HG03575 (cell line): ENCODE data around the gene TSHZ1.
"Not testable (repeated sequence)": the region's sequence is repeated elsewhere in the genome, so short reads cannot be mapped to it uniquely, and the experiment has no call there.

ENCODE experiments used
- ATAC-seq: cut with Tn5 transposase; IDR thresholded peaks from one replicate; pipeline ENCODE4 v1.9.1; 2021; ENCODE audit not compliant: unreplicated experiment, insufficient number of reproducible peaks, low FRiP score; ENCODE audit errors: extremely low read depth

TSHZ1 gene

DNA sequence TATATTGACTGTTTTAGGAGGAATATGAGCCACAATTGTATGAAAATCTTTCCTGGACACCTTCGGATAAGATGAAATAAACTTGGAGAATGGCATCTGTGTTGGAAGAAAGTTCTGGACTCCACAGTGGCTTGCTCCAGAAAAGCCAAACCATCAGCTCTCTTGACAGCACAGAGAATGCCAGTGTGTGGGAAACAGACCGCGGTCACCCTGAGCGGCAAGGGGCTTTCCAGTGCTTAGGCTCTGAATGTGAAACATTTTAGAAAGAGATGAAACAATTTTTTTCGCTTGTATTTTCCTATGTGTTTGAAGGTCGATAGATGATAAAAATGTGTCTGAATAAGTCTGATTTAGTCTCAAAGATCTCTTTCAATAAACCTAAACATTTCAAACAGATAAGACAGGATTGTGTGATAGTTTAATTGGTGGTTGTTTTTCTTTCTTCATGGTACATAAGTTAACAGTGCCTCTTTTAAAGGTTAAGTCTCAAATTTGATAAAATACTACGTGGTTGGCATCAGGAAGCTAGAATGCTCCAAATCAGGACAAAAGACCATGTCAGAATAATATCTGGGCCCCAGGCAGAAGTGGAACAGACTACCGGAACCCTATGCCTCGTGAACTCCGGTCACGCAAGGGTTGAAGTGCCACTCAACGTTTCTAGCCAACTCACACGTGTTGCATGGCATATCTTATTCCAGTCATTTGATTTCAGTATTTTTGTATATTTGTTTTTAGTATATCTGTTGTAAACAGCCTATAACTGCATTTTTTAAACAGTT is 30.6 kb upstream of the TSHZ1 start:
- no peak for ATAC-seq

DNA sequence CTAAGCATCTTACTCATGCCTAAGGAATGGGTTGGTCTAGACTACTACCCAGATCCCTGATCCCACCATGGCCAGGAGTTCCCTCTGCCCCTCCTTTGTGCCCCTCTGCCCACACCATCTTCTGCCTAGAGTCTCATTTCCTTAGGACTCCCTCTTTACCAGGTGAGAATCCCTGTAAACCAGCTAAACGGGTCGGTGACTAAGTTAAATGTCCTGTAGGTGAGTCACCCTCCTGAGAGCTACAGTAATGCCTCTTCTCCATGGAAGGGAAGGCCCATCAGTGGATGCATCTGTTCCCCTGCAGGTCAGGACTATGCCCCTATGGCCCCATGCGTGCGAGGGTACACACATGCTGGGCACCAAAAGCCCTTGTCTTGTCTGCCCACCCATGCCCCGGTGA is 27.1 kb upstream of the TSHZ1 start:
- ATAC-seq = no peak

DNA sequence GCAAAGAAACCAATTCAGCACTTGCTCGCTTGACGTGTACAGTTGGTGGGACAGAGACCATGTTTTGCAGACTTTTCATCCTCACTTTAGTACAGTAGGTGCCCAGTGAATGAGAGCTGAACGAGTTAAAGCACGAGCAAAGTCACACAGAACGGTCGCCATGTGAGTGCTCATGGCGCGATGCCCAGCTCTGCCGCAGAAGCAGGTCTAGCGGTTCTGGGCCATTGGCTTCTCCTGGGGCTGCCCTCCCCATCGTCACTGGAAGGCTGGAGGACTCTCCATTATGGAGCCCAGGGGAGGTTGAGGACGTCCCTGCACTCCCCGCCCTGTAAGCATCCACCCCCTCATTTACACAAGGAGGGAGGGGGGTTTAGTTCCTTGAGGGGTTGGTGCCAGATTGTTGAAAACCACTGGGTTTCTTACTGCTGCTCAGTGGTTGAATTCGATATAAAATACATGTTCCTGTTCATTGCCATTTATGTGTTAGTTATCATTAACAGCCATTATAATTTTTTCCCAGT is 26.6 kb upstream of the TSHZ1 start:
- no peak for ATAC-seq

DNA sequence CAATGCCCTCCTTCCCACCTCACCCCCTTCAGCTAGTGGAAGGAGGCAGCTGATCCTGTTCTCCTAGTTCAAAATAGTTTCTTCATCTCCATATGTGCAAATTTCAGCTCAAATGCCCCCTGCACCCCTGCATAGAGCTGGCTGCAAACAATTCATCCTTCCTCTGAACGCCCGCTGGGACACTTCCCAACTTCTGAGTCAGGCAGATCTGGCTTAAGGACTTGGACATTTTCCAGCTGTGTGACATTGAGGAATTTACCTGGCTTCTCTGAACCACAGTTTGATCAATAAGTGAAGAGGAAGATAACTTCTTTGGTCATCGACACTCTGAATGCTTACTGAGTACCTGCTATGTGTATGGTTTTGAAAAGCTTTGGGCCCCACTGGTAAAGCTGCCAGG is 25.1 kb upstream of the TSHZ1 start:
- ATAC-seq = no peak

DNA sequence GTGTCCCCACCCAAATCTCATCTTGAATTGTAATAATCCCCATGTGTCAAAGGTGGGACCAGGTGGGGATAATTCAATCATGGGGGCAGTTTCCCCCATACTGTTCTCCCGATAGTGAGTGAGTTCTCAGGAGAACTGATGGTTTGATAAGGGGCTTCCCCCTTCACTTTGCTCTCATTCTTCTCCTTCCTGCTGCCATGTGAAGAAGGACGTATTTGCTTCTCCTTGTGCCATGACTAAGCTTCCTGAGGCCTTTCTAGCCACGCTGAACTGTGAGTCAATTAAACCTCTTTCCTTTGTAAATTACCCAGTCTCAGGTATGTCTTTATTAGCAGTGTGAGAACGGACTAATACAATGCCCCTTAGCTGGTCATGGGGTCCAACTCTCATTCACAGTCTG is 22.9 kb upstream of the TSHZ1 start:
- not testable (repeated sequence) for ATAC-seq

DNA sequence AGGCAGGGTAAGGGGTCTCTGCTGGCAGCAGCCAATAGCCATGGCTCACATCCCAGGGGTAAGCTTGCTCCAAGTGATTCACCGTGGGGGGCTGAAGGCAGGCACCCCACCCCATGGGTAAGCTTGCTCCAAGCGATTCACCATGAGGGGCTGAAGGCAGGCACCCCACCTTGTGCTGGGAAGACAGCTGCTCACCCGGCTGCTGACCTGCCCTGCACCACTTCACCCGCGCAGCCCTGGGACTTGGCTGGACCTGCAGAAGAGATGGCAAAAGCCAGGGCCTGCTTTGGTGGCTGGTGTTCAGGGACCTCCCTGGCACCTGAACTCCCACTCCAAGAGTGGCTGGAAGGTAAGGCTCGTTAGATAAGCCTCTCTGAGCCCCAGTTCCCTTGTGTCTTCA is 20.9 kb upstream of the TSHZ1 start:
- ATAC-seq = no peak

DNA sequence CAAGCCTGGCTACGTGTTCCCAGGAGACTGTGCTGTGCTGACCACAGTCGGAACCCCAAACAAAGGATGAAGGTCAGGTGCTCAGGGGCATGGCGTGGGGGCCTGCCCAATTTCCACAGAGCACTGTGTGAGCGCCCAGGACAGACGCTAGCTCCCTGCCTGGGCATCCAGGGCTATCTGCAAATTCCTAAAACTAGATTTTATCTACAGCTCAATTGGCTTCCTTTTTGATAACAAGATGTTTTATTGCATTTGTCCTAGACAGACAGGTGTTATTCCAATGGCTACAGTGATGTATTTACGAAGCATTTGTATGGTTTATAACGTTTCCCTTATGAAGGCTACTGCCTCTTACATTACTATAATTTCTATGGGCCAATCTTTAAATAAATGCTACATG is 17.7 kb upstream of the TSHZ1 start:
- ATAC-seq = no peak

DNA sequence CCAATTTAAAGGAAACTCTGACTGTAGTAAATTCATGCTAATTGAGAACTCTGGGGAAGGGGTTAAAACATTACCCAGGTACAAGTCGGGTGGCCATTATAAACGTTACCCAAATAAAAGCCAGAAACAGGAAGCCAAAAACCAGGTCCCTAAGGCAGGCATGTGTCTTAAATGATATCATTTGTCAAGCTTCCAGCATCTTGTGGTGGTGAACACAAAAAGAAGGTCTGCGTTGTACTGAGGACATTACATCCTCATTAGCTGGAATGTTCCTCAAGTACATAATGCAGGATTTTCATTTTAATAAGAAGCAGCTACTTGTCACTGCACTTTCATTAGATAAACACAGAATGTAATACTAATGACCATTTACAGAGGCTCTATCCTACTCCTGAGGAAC is 12.6 kb upstream of the TSHZ1 start:
- ATAC-seq = no peak

DNA sequence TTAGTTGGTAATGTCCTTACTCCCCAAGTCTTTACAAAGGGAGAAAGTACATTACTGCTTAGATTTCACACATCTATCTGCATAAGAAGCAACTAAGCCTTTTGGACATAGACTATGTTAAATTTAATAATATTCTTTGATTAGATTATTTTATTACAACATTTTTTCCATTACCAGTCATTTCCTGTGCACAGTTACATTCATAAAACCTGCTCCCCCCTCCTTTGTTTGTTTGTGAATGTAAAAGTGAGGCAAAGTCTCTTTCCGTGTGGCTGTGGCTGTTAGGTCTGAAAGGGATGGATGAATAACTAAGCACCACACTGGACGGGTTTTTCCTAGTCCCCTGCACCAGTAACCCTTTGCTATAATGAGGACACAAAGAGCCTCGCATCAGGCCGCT is 11.3 kb upstream of the TSHZ1 start:
- no peak for ATAC-seq

DNA sequence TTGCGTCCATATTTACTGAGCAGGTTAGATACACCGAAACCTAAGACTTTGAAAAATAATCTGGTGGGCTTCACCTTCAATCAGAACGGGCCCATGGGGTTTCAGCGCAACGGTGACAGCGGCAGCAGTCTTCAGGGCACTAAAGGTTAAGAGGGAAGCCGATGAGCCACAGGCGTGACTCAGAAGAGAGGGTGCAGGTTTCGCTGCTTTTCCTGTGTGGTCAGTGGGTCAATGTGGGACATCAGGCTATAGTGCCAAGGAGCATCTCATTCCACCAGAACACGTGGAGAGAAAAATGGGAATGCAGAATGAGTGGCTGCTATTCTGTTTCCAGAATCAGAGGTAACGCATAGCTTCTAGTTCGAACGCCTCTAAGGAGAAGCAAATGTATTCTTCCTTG is 10.5 kb upstream of the TSHZ1 start:
- no peak for ATAC-seq

DNA sequence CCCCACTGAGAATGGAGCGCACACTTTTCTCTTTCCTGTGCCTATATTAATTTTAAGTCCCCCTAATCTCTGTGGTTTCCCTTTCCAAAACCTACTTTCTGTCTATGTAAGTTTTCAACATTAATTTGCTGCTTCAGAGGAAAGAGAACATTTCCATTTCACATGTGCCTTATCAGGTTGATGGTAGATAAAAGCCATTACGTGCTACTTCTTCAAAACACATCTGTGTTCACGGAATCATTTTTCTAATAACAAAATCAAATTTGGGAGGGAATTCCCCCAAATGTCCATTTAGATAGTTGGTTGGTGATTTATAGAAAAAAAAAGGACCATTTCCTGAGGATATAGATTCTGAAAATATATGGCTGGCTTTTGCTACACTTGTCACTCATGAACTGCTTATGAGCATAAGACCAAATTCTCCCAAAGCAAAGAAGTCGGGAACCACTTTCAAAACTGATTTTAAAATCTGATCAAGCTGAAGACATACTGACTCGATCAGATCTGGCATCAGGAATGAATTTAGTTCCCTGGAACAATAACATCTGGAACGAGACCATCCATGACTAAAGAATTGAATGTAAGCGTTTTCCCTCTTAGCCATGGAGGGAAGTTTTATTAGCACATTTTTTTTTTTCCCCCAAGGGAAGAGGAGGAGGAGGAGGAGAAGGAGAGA is 9.9 kb upstream of the TSHZ1 start:
- ATAC-seq = no peak

DNA sequence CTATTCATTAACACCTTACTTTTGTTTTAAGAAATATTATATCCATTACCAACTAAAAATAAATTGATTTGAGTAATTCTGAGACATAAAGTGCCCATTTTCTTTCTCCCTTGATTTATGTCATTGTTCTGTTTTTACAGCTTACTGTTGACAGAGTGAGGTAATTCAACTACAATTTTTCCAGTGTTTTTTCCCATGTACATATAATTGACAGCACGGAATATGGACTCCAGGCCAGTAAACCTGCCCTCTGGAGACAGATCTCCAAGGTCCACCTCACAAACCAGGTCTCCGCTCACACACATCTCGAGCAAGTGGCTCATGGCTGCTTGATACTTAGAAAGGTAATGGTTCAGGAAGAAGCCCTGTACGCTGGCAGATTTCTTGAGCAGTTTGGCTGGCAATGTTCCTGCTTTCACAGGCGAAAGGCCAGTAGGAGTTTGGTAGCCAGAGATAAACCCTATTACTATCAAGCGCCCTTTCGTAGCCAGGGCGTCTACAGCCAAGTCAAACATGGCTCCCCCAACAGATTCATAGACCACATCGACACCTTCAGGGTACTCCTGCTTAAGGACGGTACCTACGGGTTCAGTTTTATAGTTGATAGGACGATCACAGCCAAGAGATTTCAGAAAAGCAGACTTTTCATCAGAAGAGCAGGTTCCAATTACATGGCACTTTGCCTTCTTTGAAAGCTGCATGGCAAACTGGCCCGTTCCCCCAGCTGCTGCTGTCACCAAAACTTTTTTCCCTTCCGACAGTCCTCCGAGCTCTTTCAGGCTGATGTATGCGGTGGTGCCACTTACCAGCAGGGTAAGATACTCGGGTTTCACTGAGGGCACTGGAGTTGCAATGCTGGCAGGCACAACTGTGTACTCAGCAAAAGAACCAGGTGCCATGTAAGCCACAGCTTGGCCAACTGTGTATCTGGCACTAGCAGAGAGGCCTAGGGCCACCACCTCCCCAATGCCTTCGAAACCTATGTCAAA is 9.0 kb upstream of the TSHZ1 start:
- no peak for ATAC-seq

DNA sequence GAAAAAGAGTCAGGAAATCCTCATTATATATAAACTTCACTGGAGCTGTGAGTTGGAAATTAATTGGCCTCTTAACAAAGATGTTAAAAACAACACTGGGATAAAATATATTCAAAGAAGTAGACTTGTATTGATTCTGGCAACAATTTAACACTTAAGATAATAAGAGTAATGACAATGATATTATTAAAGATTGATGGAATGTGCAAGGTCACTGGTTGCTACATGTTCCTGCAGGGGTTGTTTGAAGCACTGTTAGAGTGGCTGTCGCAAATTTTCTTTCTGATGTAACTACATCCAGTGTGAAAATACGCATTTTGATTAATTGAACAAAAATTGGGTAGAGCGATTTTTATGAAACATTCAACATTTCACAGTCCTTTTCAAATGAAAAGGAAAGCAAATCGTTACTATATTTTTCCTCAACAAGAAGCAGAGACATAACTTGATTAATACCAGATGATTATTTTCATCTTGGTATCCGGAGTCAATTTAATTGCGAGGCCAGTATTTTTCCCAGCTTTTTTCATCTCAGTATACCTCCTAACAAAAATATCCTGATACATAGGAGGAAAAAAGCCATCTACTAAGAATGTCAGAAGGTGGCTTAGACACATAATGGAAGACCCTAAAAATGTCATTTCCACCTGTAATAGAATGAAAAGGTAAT is 7.8 kb upstream of the TSHZ1 start:
- no peak for ATAC-seq

DNA sequence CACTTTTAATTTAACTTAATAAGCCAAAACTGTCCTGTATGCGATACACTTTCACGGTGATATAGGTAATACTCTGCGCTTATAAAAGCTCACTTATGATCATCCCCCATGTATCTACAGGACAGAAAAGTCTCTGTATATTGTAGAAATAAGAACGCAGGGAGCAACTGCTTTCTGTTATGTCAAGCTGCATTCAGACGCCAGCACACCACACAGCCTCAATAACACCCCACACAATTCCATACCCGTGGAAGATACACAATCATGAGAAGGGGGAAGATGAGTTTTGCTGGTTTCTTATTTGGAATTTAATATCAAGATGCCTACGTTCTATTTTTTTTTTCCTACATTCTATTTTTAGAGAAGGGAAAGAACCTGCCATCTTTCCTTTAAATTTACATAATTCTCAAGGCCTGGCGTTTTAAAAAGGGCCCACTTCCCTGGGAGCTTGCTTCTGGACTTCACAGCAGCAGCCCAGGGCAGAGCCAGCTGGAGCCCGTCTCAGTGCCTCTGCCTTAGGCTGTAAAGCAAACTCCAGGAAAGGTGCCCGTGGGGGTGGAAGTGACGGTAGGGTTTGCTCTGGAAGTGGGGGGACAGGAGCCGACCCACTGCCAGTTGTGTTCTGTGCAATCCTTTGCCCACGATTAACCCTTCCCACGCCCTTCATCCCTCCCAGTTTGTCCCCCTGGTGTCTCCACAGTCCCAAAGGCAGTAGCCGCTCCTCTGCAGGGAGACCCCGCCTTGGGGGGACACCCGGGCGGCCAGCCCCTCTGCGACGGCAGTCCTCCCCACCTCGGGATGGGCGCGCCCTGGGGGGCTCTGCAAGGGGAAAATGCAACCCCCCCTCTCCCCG is 7.0 kb upstream of the TSHZ1 start:
- no peak for ATAC-seq

DNA sequence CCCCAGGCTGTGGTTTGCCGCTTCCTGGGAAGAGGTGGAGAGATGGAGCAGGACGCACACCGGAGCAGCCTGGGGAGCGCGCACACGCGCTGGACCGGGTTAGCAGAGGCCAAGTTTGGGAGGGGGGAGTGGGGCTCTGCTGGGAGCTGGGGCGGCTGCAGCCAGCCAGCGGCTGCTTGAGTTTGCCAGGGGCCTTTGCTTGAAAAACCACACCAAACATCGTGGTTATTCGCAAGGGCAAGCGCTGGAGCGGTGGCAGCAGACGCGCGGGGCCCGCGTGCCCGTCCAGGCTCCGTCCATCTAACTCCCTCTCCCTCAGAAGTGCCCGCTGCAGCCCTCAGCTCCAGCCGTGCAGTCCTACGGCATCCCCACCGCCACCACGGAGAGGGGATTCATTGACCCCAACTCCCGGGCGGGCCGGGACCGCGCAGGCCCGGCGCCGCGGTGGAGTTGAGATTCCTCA is 6.3 kb upstream of the TSHZ1 start:
- no peak for ATAC-seq

DNA sequence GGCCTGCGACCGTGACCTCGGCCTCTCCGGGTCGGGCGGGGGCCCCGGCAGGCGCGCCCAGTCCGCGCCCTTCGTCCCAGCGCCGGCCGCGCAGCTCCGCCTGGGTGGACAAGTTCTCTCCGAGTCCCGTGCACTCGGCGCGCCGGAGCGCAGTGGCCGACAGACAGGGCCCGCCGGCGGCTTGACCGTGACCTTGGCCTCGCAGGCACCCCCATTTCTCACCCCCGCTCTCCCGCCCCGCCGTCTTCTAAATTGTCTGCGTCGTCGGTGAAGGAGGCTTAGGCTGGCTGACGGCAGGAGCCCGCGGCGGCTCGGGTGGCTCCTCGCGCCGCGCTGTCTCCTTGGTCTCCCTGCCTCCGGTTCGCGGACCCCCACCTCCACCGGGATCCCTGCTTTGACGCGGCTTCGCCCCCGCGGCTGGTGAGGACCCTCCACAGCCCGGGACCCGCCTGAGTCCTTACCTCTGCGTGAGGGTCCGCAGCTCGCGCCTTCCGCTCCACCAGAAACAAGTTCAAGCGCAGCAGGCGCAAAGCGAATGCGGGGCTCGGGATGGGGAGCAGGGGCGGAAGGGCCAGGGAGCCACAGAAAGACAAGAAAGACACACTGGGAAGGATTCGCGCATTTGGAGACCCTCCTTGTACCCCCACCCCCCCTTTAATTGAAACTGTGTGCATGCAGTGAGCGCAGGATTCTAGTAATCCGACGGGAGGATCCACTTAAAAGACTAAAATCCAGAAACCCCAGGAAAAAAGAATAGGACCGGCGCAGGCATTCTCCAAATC is 5.7 kb upstream of the TSHZ1 start:
- ATAC-seq = no peak

DNA sequence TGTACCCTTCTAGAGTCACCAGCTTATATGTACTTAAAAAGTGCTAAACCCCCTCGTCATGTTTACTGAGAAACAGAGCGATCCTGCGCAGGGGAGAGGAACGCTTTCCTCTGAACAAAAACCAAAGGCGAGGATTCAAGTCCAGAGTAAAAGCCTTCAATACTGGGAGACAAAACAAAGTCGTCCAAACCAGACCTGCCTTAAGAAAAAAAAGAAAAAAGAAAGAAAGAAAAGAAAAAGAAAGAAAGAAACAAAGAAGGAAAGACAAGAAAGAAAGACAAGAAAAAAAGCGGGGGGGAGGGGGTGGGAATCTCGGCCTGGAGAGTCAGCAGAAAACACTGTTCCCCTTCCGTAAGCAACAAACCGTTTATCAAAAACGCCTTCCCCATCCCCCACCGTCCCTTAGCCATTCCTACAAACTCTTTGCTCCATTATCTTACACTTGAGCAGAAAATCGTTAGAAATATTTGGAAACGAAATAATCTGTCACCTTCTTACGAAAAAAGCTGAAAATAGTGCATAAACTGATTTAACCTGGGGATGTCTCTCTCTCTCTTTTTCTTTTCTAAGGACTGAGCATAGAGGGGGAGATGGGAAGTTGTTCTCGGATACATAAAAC is 5.0 kb upstream of the TSHZ1 start:
- no peak for ATAC-seq
